Uterus (tissue), 2 donors: ENCODE results near the gene BRICD5.

Experiments used
- CTCF ChIP-seq, 4 experiments: fragments of 200-600 bp in 2 of 4; fragments of 450-650 bp in 2 of 4; sonication (generic) in 2 of 4; IDR thresholded peaks; one replicate each; pipeline ENCODE4 v1.5.1; 2016 to 2019; ENCODE audit warnings: antibody characterized with exemption in 4 of 4, mild to moderate bottlenecking in 2 of 4, moderate library complexity in 1 of 4
- POLR2A ChIP-seq, 2 donors: fragments of 450-650 bp; IDR thresholded peaks; one replicate each; pipeline ENCODE4 v1.6.1; 2016; ENCODE audit warnings: antibody characterized with exemption in 2 of 2, mild to moderate bottlenecking in 1 of 2, moderate library complexity in 1 of 2

- TF ChIP-seq POLR2A (IDR thresholded peaks at IDR 0.05) (no peak), CTCF (IDR thresholded peaks at IDR 0.05) (no peak)
These were observed 32.1 kb downstream of the BRICD5 start for GRCh38 chr16:2178321-2179106.
